22Rv1 (cell line): Measurements from ENCODE around the gene RGS7.

ENCODE experiments used
- CTCF ChIP-seq: fragments of 450-650 bp; IDR thresholded peaks from 2 replicates; pipeline ENCODE4 v1.5.1; 2017; ENCODE audit warnings: mild to moderate bottlenecking
- ZFX ChIP-seq: fragments of 450-650 bp; IDR thresholded peaks from 2 replicates; pipeline ENCODE4 v1.6.1; 2017; ENCODE audit warnings: antibody characterized with exemption, borderline replicate concordance

GRCh38 chr1:241390526-241390925, 33.5 kb upstream of the RGS7 start:
- TF ChIP-seq CTCF (no peak), ZFX (no peak)
